Natural killer cell (primary cell): ENCODE data around the gene MAD1L1. TPM values are rescaled to one million over a fixed set of nuclear protein-coding genes. Genes with fewer than 3 reads are reported as not detected.

Source experiments
- ATAC-seq, 3 donors: fragments of 150-1000 bp in 2 of 3; fragments of 200-7000 bp in 1 of 3; cut with Tn5 transposase; 1 replicate in 1 of 3; 2 replicates in 2 of 3; pipeline ENCODE4 v1.10.0; 2021; ENCODE audit warnings: mild to moderate bottlenecking in 2 of 3, moderate library complexity in 2 of 3
- DNase-seq, 2 donors: peaks; one replicate each; pipeline versions ENCODE4 v3.0.0 to v3.0.0-alpha.2; 2013 to 2021; ENCODE audit warnings: mixed read lengths in 1 of 2
- H3K27ac ChIP-seq: one replicate; pipeline ENCODE4 v1.5.1; 2013; ENCODE audit warnings: mild to moderate bottlenecking, low read length
- H3K27me3 ChIP-seq: one replicate; pipeline ENCODE4 v1.6.1; 2013; ENCODE audit warnings: low read length; ENCODE audit not compliant: control insufficient read depth, insufficient read depth
- H3K36me3 ChIP-seq: one replicate; pipeline ENCODE4 v1.6.1; 2013; ENCODE audit warnings: low read length; ENCODE audit not compliant: control insufficient read depth, insufficient read depth
- H3K4me1 ChIP-seq: one replicate; pipeline ENCODE4 v1.6.1; 2013; ENCODE audit warnings: low read length; ENCODE audit not compliant: control insufficient read depth, insufficient read depth
- H3K4me3 ChIP-seq: one replicate; pipeline ENCODE4 v1.5.1; 2013; ENCODE audit warnings: low read length
- H3K9me3 ChIP-seq: one replicate; pipeline ENCODE4 v1.6.1; 2013; ENCODE audit warnings: low read length; ENCODE audit not compliant: control insufficient read depth, insufficient read depth
- H3K27ac Mint-ChIP-seq, 2 donors: one replicate each; pipeline ENCODE4 v1.8.0; 2022; ENCODE audit warnings: mild to moderate bottlenecking in 2 of 2, mixed read lengths in 2 of 2, moderate library complexity in 1 of 2
- H3K27me3 Mint-ChIP-seq, 2 donors: one replicate each; pipeline ENCODE4 v1.8.0; 2022; ENCODE audit warnings: low read depth in 2 of 2, mixed read lengths in 2 of 2
- H3K36me3 Mint-ChIP-seq: one replicate; pipeline ENCODE4 v1.8.0; 2022; ENCODE audit warnings: mixed read lengths
- H3K4me1 Mint-ChIP-seq, 2 donors: one replicate each; pipeline ENCODE4 v1.8.0; 2022; ENCODE audit warnings: mixed read lengths in 2 of 2
- H3K4me3 Mint-ChIP-seq: one replicate; pipeline ENCODE4 v1.8.0; 2022; ENCODE audit warnings: mild to moderate bottlenecking, moderate library complexity, mixed read lengths
- H3K9me3 Mint-ChIP-seq, 2 donors: one replicate each; pipeline ENCODE4 v1.8.0; 2022; ENCODE audit warnings: mixed read lengths in 2 of 2
- WGBS: methylation state at CpG from one replicate; pipeline ENCODE4 v1.1.7; 2013; ENCODE audit warnings: missing lambda C conversion rate; ENCODE audit not compliant: insufficient coverage; 5-methylcytosine and 5-hydroxymethylcytosine counted together
- intact Hi-C: fragments of 100-400 bp; cut with micrococcal nuclease; formaldehyde crosslinking; loops from one replicate; pipeline ENCODE4 v1.14.2; 2022
- total RNA-seq, 4 donors: library from RNA; stranded (reverse); fragments of 120-200 nt in 1 of 4; gene quantifications; one replicate each; pipeline versions ENCODE4 v1.2.3 to v1.2.4, GENCODE V29; 2013 to 2022
- TF ChIP-seq, protein P1 (sequence below): fragments of 200-600 bp; IDR thresholded peaks from one replicate; pipeline ENCODE4 v1.8.0; 2022; ENCODE audit warnings: antibody characterized with exemption

Gene MAD1L1
- total RNA-seq, 3 donors from 2014 or later (not counting 1 experiment from before 2014, with no cell fraction given), result 53.6 to 81.2 (median 77.4) TPM

GRCh38 chr7:1936531-1937251, 296.1 kb downstream of the MAD1L1 start:
- Histone ChIP-seq H3K4me3 (no peak overlapping the region), H3K4me1 (peaks cover 45% of the 10 kb centered on the region), H3K9me3 (no peaks in the 10 kb centered on the region), H3K27ac (no peak overlapping the region), H3K36me3 (peaks cover 24% of the 10 kb centered on the region), H3K27me3 (peaks cover 4% of the 10 kb centered on the region)
- H3K27me3 Mint-ChIP-seq, result no peaks in the 10 kb centered on the region
- WGBS, result 95% methylated on average over 29 of the region's 29 CpGs
- no peak for DNase-seq
- no peaks in the 10 kb centered on the region for H3K9me3 Mint-ChIP-seq
- no peak for ATAC-seq
- intact Hi-C loops, result no loop called here
- H3K4me1 Mint-ChIP-seq, result peaks cover 48 to 62% of the 10 kb centered on the region in 2 donors
- no peaks in the 10 kb centered on the region for H3K36me3 Mint-ChIP-seq
- TF ChIP-seq, protein P1, sequence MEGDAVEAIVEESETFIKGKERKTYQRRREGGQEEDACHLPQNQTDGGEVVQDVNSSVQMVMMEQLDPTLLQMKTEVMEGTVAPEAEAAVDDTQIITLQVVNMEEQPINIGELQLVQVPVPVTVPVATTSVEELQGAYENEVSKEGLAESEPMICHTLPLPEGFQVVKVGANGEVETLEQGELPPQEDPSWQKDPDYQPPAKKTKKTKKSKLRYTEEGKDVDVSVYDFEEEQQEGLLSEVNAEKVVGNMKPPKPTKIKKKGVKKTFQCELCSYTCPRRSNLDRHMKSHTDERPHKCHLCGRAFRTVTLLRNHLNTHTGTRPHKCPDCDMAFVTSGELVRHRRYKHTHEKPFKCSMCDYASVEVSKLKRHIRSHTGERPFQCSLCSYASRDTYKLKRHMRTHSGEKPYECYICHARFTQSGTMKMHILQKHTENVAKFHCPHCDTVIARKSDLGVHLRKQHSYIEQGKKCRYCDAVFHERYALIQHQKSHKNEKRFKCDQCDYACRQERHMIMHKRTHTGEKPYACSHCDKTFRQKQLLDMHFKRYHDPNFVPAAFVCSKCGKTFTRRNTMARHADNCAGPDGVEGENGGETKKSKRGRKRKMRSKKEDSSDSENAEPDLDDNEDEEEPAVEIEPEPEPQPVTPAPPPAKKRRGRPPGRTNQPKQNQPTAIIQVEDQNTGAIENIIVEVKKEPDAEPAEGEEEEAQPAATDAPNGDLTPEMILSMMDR, result no peak
- H3K4me3 Mint-ChIP-seq, result peak overlapping the region; percentile 49
- no peak overlapping the region for H3K27ac Mint-ChIP-seq

- no peaks in the 10 kb centered on the region for H3K9me3 Mint-ChIP-seq
- TF ChIP-seq, protein P1, result no peak
- no peak for DNase-seq
- no peaks in the 10 kb centered on the region for H3K27me3 Mint-ChIP-seq
- Histone ChIP-seq H3K4me1 (peaks cover 37% of the 10 kb centered on the region), H3K27me3 (no peaks in the 10 kb centered on the region), H3K27ac (no peak overlapping the region), H3K4me3 (no peak overlapping the region), H3K9me3 (no peaks in the 10 kb centered on the region), H3K36me3 (peaks cover 26% of the 10 kb centered on the region)
- WGBS, result 95% methylated on average over 8 of the region's 8 CpGs
- no peak overlapping the region for H3K4me3 Mint-ChIP-seq
- peaks cover 41 to 55% of the 10 kb centered on the region in 2 donors for H3K4me1 Mint-ChIP-seq
- no peak overlapping the region for H3K27ac Mint-ChIP-seq
- H3K36me3 Mint-ChIP-seq, result no peaks in the 10 kb centered on the region
- ATAC-seq, result no peak
- intact Hi-C loops, result no loop called here
These were observed 296.8 kb downstream of the MAD1L1 start for GRCh38 chr7:1936006-1936310.

DNA sequence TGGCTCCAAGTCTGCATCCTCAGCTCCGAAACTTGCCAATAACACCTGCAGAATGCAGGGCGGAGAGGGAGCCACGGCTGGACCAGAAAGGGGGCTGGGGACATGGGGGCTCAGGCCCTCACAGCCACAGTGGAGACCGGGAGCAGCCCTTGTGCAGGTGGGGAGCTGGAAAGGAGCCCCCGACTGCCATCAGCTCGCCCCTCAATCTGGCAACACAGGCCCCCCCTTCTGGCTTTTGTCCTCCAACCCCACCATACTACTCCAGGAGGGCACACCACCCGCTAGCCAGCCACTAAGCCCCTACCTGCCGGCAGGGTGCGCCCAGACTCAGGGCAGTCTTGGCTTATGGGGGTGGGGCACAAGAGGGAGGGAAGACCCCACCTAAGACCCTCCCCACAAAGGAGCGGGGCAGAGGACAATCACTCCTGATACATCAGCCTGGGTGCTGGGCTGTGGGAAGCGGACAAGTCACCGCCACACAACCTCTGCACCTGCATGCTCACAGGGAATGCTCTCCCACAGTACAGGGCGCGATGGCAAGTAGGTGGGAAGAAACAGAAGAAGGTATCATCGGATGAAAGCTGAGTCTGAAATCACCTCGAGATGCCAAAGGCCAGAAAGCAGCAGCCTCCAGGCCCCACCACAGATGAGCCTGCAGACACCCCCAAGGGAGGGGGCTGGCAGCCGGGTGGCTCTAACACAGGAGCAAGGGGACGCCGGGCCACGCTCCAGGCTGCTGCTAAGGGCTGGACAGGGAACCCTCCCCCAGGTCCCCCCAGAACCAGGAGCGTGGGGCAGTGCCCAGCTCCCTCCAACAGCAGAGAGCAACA, 297.4 kb downstream of the MAD1L1 start:
- Histone ChIP-seq H3K4me3 (no peak overlapping the region), H3K36me3 (peaks cover 26% of the 10 kb centered on the region), H3K9me3 (no peaks in the 10 kb centered on the region), H3K4me1 (peaks cover 32% of the 10 kb centered on the region), H3K27me3 (no peaks in the 10 kb centered on the region), H3K27ac (no peak overlapping the region)
- no peak for ATAC-seq
- TF ChIP-seq, protein P1, result no peak
- Mint-ChIP-seq H3K27me3 (no peaks in the 10 kb centered on the region), H3K9me3 (no peaks in the 10 kb centered on the region), H3K4me3 (peak overlapping the region; percentile 35), H3K36me3 (no peaks in the 10 kb centered on the region), H3K4me1 (peaks cover 39 to 49% of the 10 kb centered on the region in 2 donors), H3K27ac (no peak overlapping the region)
- intact Hi-C loops, result no loop called here
- no peak for DNase-seq
- WGBS, result 97% methylated on average over 17 of the region's 21 CpGs
